Spleen (tissue), 7 donors: ENCODE data around the gene CNTNAP5.

ENCODE experiments used
- CTCF ChIP-seq, 11 experiments: fragments of 200-600 bp in 7 of 11; fragments of 450-650 bp in 4 of 11; sonication (generic) in 4 of 11; IDR thresholded peaks in 8 of 11; conservative IDR thresholded peaks in 3 of 11; 1 replicate in 7 of 11; 2 replicates in 4 of 11; pipeline versions ENCODE4 v1.4.0 to v1.8.0; 2016 to 2021; ENCODE audit warnings: antibody characterized with exemption in 11 of 11, inconsistent platforms in 4 of 11, mild to moderate bottlenecking in 1 of 11
- POLR2A ChIP-seq, 3 donors: fragments of 450-650 bp; IDR thresholded peaks; one replicate each; pipeline ENCODE4 v1.5.1; 2017; ENCODE audit warnings: antibody characterized with exemption in 3 of 3, mild to moderate bottlenecking in 1 of 3
- POLR2AphosphoS5 ChIP-seq, 3 donors: sonication (generic); formaldehyde crosslinking; IDR thresholded peaks; one replicate each; pipeline ENCODE4 v1.5.1; 2017; ENCODE audit warnings: antibody characterized with exemption in 3 of 3
- donor health status: DM: no; HTN: no; CAD: no; lungs with moderate emphysema.
- donor health status: DM: no; HTN: no; CAD: no.
- donor health status: DM: no; HTN: no; CAD: no.

- no peak for TF ChIP-seq CTCF (IDR thresholded peaks at IDR 0.05 in 8 of 11, conservative IDR thresholded peaks at IDR 0.05 in 3 of 11)
- no peak for TF ChIP-seq POLR2A (IDR thresholded peaks at IDR 0.05)
- TF ChIP-seq POLR2AphosphoS5 (IDR thresholded peaks at IDR 0.05), result no peak
Observed at GRCh38 chr2:124877141-124877577, 852.1 kb downstream of the CNTNAP5 start.
